Amniotic epithelial cell (primary cell): ENCODE data around the gene POLR2J2.
"Not testable (repeated sequence)": the region's sequence is repeated elsewhere in the genome, so short reads cannot be mapped to it uniquely, and the experiment has no call there.

Experiments used
- DNase-seq: peaks from one replicate; pipeline ENCODE4 v3.0.0-alpha.2; 2010; ENCODE audit warnings: low read depth

POLR2J2 gene

DNA sequence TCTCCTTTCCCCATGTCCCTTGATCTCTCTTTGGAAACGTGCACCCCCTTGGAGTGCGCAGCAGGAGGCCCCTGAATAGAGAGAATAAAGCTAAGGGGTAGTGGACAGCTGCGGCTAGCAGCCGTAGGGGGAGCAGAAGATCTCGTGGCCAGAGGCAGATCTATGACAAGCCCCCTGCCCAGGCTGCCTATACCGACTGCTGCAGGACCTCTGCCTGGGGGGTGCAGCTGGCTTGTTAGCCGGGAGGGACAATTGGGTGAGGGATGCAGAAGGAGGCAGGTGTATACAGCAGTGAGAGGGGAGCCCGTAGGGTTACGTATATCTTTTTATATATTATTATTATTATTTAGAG is 469 bp upstream of the POLR2J2 start:
- DNase-seq, result not testable (repeated sequence)

DNA sequence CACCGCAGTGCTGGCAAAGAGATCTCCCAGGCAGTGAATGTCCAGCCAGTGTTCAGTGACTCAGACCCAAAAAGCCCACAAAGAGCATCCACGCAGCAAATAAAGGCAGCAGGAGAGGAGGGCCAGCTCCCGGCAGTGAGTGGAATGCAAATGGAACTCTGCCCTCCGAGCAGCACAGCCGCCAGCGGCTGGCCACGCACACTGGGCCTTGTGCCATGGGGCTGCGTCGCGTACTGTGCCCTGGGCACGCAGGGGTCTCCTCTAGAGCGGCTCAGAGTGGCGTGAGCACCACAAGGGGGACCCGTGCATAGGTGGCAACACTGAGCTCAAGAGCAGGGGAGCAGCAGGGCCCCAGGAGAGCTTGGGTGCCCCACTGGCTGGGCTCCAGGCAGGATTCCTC is 3.9 kb downstream of the POLR2J2 start:
- not testable (repeated sequence) for DNase-seq

DNA sequence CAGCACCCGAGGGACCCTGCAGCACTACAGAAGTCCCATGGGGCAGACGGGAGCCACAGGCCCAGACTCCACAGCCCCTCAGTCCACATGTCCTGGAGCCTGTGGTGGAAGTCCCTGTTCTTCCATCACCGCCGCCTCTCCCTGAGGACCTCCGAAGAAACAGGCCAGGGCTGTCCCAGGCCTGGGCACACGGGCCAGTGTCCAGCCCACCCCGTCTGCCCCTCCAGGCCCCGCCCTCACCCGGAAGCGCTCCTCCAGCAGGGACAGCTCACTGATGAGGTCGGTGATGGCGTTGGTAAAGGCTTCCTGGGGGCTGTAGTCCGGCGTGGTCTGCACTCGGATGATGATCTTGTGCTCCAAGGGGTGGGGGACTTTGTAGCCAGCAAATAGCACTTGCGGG is 4.6 kb downstream of the POLR2J2 start:
- DNase-seq, result not testable (repeated sequence)

DNA sequence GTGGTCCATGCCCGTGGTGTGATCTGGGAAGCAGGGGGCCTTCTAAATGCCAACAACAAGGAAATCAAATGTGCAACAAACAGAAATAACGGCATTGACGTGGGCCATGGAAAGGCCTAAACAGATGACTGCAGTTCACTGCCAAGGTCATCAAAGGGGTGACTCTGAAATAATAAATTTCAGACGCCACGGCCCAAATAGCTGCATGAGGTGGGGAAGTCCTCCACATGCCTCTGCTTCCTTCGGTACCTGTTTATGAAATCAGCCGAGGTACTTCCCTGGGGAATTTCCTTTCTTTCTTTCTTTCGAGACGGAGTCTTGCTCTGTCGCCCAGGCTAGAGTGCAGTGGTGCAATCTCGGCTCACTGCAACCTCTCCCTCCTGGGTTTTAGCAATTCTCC is 6.7 kb downstream of the POLR2J2 start:
- DNase-seq, result not testable (repeated sequence)

DNA sequence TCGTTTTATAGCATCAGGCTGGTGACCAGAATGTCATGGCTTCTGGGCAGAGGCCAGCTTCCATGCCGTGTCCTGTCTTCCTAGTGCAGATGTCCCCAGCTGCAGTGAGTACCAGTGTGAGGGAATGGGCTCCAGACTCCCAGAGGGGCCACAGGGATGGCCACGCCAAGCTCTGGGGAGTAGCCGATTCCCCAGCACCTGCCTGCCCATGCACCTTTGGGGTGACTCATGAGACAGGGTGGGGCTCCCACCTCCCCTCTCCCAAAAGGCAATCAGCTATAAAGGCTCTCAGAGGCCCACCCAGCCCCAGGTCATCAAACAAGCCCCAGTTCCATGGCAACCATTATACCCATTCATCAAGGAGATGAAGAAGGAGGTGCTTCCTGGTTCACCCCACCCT is 21.5 kb downstream of the POLR2J2 start, which contains the start of gene SPDYE2B:
Gene SPDYE2B (plus strand): TSS at position 396 of the 400 bp plus-strand sequence. CDS start 2,030 bp downstream, outside the sequence.
- not testable (repeated sequence) for DNase-seq

DNA sequence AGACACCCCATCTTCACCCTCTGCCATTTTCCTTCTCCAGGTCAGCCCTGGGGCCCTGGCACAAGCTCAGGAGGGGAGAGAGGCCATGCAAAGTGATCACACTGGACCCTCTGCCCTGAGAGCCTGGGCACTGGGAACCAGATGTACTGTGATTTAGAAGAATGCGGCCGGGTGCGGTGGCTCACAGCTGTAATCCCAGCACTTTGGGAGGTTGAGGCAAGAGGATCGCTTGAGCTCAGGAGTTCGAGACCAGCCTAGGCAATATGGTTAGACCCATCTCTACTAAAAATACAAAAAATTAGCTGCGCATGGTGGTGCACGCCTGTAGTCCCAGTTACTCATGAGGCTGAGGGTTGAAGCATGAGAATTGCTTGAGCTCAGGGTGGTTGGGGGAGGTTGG is 23.6 kb downstream of the POLR2J2 start:
- not testable (repeated sequence) for DNase-seq

DNA sequence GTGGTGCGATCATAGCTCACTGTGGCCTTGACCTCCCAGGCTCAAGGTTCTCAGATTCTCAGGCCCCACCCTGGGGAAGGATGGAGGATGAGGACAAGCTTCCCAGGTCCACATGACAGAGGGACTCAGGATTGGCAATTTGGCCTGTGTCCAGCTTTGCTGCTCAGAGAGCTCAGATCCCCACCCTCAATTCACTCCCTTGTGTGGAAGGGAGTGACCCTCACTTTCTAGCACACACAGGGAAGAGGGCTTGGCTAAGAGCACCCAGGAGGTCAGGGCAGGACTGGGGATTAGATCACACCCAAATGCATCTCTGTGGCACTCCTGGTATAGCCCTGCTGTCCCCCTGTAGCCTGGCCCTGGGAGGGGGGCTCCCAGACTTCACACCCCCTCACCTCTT is 28.1 kb downstream of the POLR2J2 start:
- DNase-seq, result not testable (repeated sequence)

DNA sequence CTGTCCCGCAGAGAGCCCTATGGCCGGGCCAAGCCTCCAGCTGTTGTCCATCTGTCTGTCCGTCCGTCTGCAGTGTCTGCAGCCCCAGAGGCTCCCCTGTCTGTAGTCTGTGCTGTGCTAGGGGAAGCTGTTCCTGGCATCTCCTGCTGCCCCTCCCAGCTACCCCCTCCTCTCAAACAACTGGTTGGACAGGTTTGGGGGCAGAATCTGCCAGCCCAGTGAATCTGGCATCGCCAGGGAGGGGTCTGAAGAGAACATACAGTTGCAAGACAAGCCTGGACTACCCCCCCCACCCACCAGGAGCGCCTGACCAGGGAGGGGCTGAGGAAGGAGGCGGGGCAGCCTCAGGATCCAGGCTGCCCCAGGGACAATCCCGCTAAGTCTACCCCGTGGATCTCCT is 28.8 kb downstream of the POLR2J2 start, which contains the start of gene UPK3BL1:
Gene UPK3BL1 (minus strand): TSS at position 101 of the 400 bp plus-strand sequence. CDS start 50 bp downstream, at position 51.
- DNase-seq, result not testable (repeated sequence)

DNA sequence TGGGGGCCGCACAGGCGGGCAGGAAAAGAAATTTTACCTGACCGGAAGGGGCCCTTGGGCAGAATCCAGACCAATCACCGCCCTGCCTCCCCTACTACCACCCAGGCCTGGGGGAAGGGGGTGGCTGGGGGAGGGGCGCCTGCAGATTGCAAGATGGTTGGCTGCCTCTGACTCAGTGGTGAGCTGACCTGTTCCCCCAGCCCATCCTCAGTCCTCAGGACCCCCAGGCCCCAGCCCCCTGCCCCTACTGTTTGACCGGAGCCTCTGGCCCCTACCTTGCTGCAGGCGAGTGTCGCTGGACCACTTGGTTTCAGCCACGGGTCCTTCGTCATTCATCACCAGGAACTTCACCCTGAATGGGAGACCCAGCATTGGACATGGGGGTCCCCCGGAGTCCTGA is 32.6 kb downstream of the POLR2J2 start:
- DNase-seq, result not testable (repeated sequence)

DNA sequence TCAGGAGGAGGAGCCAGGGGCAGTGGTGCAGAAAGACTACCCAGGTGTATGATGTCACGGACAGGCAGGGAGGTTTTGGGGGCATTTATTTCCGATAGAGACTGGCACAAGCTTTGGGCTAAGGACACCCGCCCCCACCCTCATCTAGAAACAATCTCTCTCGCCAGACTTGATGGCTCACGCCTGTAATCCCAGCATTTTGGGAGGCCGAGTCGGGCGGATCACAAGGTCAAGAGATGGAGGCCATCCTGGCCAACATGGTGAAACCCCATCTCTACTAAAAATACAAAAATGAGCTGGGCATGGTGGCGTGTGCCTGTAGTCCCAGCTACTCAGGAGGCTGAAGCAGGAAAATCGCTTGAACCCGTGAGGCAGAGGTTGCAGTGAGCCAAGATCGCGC is 34.5 kb downstream of the POLR2J2 start:
- DNase-seq, result not testable (repeated sequence)

DNA sequence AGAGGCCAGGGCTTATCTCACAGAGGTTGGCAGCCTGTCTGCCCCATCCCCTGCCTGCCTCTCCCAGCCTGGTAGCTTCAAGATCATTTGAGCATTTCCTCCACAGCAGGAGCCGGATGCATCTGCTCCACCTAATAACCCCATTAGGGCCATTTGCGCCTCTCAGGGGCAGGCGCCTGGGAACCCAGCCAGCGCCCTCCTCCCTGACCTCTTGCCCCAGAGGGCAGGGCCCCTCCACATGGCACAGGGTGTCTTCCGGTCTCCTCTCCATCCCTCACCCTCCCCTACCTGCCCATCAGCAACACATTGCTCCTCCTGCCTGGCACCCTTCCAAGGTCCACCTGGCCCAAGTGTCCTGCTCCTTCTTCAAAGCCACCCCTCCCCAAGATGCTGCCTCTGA is 36.1 kb downstream of the POLR2J2 start:
- not testable (repeated sequence) for DNase-seq

DNA sequence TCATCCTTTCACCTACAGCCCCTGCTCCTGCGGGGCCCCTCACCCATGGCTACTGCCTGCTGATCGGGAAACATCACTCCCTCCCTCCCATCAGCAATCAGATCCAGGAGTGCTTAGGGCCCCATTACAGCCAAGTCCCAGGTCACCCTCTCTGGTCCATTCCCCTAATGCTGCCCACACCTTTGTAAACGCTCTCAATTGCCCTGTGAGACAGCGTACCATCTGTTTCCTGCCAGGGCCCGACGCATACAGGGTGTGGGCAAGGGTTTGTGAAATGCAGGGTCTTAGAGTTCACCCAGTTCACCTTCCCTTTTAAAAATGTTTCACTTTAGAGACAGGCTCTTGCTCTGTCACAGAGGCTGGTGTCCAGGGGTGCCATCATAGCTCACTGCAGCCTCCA is 37.2 kb downstream of the POLR2J2 start:
- not testable (repeated sequence) for DNase-seq

DNA sequence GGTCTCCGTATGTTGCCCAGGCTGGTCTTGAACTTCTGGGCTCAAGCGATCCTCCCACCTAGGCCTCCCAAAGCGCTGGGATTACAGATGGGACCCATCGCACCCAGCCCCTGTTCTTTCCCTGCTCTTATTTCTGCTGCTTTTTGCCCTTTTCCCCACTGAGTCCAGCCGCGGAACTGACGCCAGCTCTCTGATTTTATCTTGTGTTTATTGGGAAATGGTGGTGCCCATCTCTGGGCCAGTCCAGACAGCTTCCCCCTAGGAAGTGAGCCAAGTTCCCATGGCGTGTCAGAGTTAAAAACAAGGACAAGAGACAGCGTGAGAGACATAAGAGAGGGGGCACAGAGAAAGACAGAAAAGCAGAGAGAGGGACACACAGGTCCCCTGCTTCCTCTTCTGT is 40.8 kb downstream of the POLR2J2 start:
- not testable (repeated sequence) for DNase-seq

DNA sequence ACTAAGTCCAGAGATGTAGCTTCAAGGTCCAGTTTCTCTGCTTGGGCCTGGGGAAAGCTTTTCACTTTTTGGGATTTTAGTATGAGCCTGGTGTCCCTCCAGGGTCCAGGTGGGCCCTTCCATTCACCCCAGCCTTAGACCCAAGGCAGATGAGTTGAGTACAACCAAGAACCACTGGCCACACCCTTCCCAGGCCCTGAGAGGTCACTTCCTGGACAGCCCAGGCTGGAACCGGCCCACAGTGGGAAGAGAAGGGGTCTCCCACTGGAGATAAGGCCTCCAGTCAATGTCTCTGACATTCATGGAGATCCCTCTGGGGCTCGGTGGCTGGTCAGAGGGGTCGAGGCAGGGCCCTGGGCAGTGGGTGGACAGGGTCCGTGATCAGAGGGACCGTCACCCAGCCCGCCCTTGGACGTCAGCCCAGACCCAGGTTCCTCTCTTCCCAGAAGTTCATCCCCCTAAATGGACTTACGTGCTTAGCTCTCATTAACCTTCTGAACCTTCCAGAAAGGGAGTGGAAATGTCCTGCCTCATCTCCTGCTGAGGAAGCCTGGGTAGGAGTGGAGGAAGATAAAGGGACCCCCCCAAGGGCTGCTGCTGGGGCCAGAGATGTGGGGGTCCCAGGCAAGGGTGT is 44.1 kb downstream of the POLR2J2 start:
- DNase-seq, result not testable (repeated sequence)

DNA sequence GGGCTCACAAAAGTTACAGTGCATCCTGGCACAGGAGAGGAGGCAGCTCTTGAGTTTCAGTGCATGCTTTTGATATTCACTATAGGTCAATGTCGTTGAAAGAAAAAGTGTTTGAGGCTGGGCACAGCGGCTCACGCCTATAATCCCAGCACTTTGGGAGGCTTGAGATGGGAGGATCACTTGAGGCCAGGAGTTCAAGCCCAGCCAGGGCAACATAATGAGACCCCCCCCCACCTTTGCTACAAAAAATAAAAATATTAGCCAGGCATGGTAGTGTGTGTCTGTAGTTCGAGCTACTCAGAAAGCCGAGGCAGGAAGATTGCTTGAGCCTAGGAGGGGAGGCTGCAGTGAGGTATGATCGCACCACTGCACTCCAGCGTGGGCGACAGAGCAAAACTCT is 53.3 kb downstream of the POLR2J2 start:
- not testable (repeated sequence) for DNase-seq

DNA sequence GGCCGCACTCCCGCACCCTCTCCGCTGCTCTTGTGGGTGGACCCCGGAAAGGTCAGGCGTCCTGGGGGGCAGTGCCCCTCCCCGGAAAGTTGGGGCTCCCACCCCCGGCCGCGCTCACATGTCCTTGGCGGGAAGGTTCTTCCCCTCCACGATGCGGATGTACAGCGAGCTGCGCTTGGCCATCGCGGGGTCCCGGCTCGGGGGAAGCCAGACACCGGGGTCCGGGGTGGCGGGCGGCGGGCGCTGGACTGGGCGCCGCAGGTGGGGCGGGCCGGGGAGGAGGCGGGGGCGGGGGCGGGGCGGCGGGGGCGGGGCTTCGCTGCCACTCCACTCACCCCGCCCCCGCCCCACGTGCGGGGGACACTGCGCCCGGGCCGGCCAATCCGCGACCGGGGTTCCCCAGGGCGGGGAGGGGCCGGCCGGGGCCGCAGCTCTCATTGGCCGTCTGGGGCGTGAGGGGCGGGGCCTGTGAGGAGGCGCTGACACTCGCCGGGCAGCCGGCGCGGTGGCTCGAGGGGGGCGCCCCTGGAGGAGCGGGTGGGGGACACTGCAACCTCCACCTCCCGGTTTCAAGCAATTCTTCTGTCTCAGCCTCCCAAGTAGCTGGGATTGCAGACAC is 54.8 kb downstream of the POLR2J2 start, which contains the start of gene RASA4:
Gene RASA4 (minus strand): TSS at position 250 of the 619 bp plus-strand sequence. CDS start 67 bp downstream, at position 183.
- DNase-seq, result not testable (repeated sequence)
